K562 (cell line): ENCODE measurements around the gene SULT6B1. TPM values are rescaled to one million over a fixed set of nuclear protein-coding genes. Genes with fewer than 3 reads are reported as not detected.
"Not testable (repeated sequence)": the region's sequence is repeated elsewhere in the genome, so short reads cannot be mapped to it uniquely, and the experiment has no call there.

ENCODE experiments used
- ATAC-seq: fragments of 200-7000 bp; cut with Tn5 transposase; 3 replicates; pipeline ENCODE4 v1.9.1; 2020; ENCODE audit warnings: moderate library complexity
- BruUV-seq: library from RNA; stranded (reverse); fragments of 400-500 nt; replicated peaks from 2 replicates; lab custom pipeline; 2021; lab: Mats Ljungman, UMichigan
- CTCF ChIA-PET: fragments of 300-600 bp; formaldehyde crosslinking; extraction: SDS; loops from one replicate; lab custom pipeline; 2021; ENCODE audit warnings: low intra/inter-chr PET ratio; lab: Yijun Ruan, JAX
- POLR2A ChIA-PET: fragments of 300-600, 350-650 bp; sonication (Branson Sonifier 250); formaldehyde crosslinking; extraction: SDS; loops from one replicate; lab custom pipeline; 2021; ENCODE audit warnings: antibody characterized with exemption, inconsistent platforms; lab: Yijun Ruan, JAX
- DNase-seq, 4 experiments: peaks; one replicate each; pipeline versions ENCODE4 v3.0.0 to v3.0.0-alpha.2; 2011 to 2018; ENCODE audit warnings: low spot score in 3 of 4, mixed read lengths in 3 of 4; ENCODE audit errors: extremely low read depth in 1 of 4
- FAIRE-seq: peaks from 2 replicates; lab custom pipeline; 2011; peaks lifted over from hg19 to GRCh38; lab: Jason Lieb, UNC
- H2AFZ ChIP-seq: 2 replicates; pipeline ENCODE4 v1.6.0; 2011; ENCODE audit warnings: low read depth, low read length, control low read depth, inconsistent platforms
- H3K27ac ChIP-seq: fragments of 200-600 bp; 3 replicates; pipeline ENCODE4 v1.8.0; 2011; ENCODE audit warnings: low read depth, mild to moderate bottlenecking, control low read depth, inconsistent platforms, low read length, moderate library complexity, mixed read lengths; ENCODE audit errors: extremely low read depth
- H3K27me3 ChIP-seq, 2 experiments: fragments of 300-600 bp in 1 of 2; 2 replicates in 1 of 2; 3 replicates in 1 of 2; pipeline versions ENCODE4 v1.6.0 to v1.8.0; 2011; ENCODE audit warnings: inconsistent platforms in 2 of 2, low read length in 2 of 2, mild to moderate bottlenecking in 1 of 2, mixed read lengths in 1 of 2, moderate library complexity in 1 of 2; ENCODE audit not compliant: control insufficient read depth in 2 of 2, insufficient read depth in 2 of 2
- H3K36me3 ChIP-seq: fragments of 300-600 bp; 3 replicates; pipeline ENCODE4 v1.8.0; 2011; ENCODE audit warnings: mild to moderate bottlenecking, low read length, inconsistent platforms; ENCODE audit not compliant: control insufficient read depth, insufficient read depth
- H3K4me1 ChIP-seq, 2 experiments: fragments of 200-600 bp in 1 of 2; replicated peaks in 1 of 2; 2 replicates in 1 of 2; 3 replicates in 1 of 2; pipeline versions ENCODE4 v1.5.1 to v1.8.0; 2011; ENCODE audit warnings: inconsistent platforms in 2 of 2, low read length in 2 of 2, mild to moderate bottlenecking in 1 of 2, mixed read lengths in 1 of 2, moderate library complexity in 1 of 2; ENCODE audit not compliant: control insufficient read depth in 2 of 2, insufficient read depth in 2 of 2
- H3K4me2 ChIP-seq: 2 replicates; pipeline ENCODE4 v1.6.1; 2011; ENCODE audit warnings: low read length, control low read depth, inconsistent platforms, mixed read lengths; ENCODE audit not compliant: insufficient read depth
- H3K4me3 ChIP-seq: fragments of 200-600 bp; sonication (generic), shearing (Covaris generic); 2 replicates; pipeline ENCODE4 v1.5.1; 2016; ENCODE audit warnings: control low read depth, inconsistent platforms
- H3K79me2 ChIP-seq: fragments of 200-600 bp; 3 replicates; pipeline ENCODE4 v1.8.0; 2011; ENCODE audit warnings: low read length, inconsistent platforms; ENCODE audit not compliant: control insufficient read depth, insufficient read depth
- H3K9ac ChIP-seq, 2 experiments: 2 replicates each; pipeline versions ENCODE4 v1.6.0 to v1.6.1; 2011; ENCODE audit warnings: low read depth in 2 of 2, low read length in 2 of 2, control low read depth in 1 of 2, inconsistent platforms in 1 of 2, mild to moderate bottlenecking in 1 of 2, mixed read lengths in 1 of 2; ENCODE audit not compliant: insufficient read depth in 1 of 2
- H3K9me1 ChIP-seq: one replicate; pipeline ENCODE4 v1.6.0; 2011; ENCODE audit warnings: inconsistent platforms, mild to moderate bottlenecking, low read length, moderate library complexity; ENCODE audit not compliant: control insufficient read depth, insufficient read depth
- H3K9me3 ChIP-seq: replicated peaks from 2 replicates; pipeline ENCODE4 v1.5.1; 2011; ENCODE audit warnings: low read depth, low read length, inconsistent platforms; ENCODE audit not compliant: control insufficient read depth, insufficient read depth
- H4K20me1 ChIP-seq: replicated peaks from 2 replicates; pipeline ENCODE4 v1.6.1; 2011; ENCODE audit warnings: low read length, inconsistent platforms, mixed read lengths; ENCODE audit not compliant: control insufficient read depth, insufficient read depth
- BCOR ChIP-seq: fragments of 450-650 bp; IDR thresholded peaks from 2 replicates; pipeline ENCODE4 v1.6.1; 2016
- DPF2 ChIP-seq: fragments of 450-650 bp; IDR thresholded peaks from 2 replicates; pipeline ENCODE4 v1.6.1; 2016
- MBD1 ChIP-seq: fragments of 250-450 bp; sonication (Bioruptor Pico); IDR thresholded peaks from 2 replicates; pipeline ENCODE4 v1.8.0; 2022; ENCODE audit warnings: inconsistent platforms
- THRAP3 ChIP-seq: fragments of 450-650 bp; IDR thresholded peaks from 2 replicates; pipeline ENCODE4 v1.6.1; 2016; ENCODE audit warnings: mild to moderate bottlenecking, inconsistent platforms, borderline replicate concordance
- XRCC5 ChIP-seq: fragments of 200-400 bp; formaldehyde crosslinking; IDR thresholded peaks from 2 replicates; pipeline ENCODE4 v1.6.1; 2017; ENCODE audit warnings: low read depth, mild to moderate bottlenecking, low read length
- WGBS: fragments of 100-300 bp; shearing (Covaris generic); methylation state at CpG from one replicate; pipeline ENCODE4 v1.1.6; 2016; ENCODE audit warnings: low coverage, mixed read lengths; ENCODE audit not compliant: insufficient coverage; ENCODE audit errors: missing lambda C conversion rate; 5-methylcytosine and 5-hydroxymethylcytosine counted together
- in situ Hi-C: fragments of 300-500 bp; cut with MboI; formaldehyde crosslinking; loops from 4 replicates; pipeline ENCODE4 v1.15.0; 2018; ENCODE audit warnings: inconsistent platforms, mixed read lengths
- intact Hi-C: fragments of 100-400 bp; cut with micrococcal nuclease; formaldehyde crosslinking; loops from 2 replicates; pipeline ENCODE4 v1.14.2; 2022
- polyA plus RNA-seq, 8 experiments: library from polyadenylated mRNA; depleted of rRNA in 4 of 8; stranded (reverse) in 5 of 8; unstranded in 3 of 8; fragments of >200 nt; fragmentation: Nextera tagmentation in 2 of 8; fragmentation: Illumina TruSeq in 1 of 8; extraction: Ambion mirVana in 2 of 8; extraction: Trizol in 1 of 8; gene quantifications; 2 replicates each; pipeline versions ENCODE4 v1.2.1 to v1.2.3, GENCODE V29; 2011 to 2014; ENCODE audit warnings: inconsistent platforms in 1 of 8, missing spikeins in 1 of 8
- total RNA-seq, 7 experiments: library from RNA; depleted of rRNA in 6 of 7; stranded (reverse); fragments of >200 nt in 6 of 7; fragmentation: Illumina TruSeq in 2 of 7; extraction: Trizol in 2 of 7; gene quantifications; 2 replicates each; pipeline versions ENCODE4 v1.2.1 to v1.2.3, GENCODE V29; 2011 to 2021; ENCODE audit warnings: low replicate concordance in 1 of 7
- TF ChIP-seq, protein P1 (sequence below): sonication (generic); formaldehyde crosslinking; IDR thresholded peaks from 2 replicates; pipeline ENCODE4 v1.8.1; 2023; ENCODE audit warnings: mild to moderate bottlenecking, missing genetic modification reagents

SULT6B1 gene
- total and polyA plus RNA-seq, 9 of the 15 experiments (the other 6 are each of a cell fraction or from before 2014, with no cell fraction given) = not detected

- intact Hi-C loops = not testable (repeated sequence)
Measured at GRCh38 chr2:37195862-37196319, 7.4 kb upstream of the SULT6B1 start.

More at GRCh38 chr2:37195862-37196319, 7.4 kb upstream of the SULT6B1 start:
- H3K9me1 ChIP-seq, BruUV-seq, FAIRE-seq, H3K9me3 ChIP-seq, H4K20me1 ChIP-seq, CTCF ChIA-PET, H3K27me3 ChIP-seq, DNase-seq, ATAC-seq, in situ Hi-C loops: not testable (repeated sequence)
- Histone ChIP-seq H3K4me1 (peaks cover 3 to 19% of the 10 kb centered on the region in 2 experiments; a peak in 3 of 5 replicates), H3K79me2 (peaks cover 45% of the 10 kb centered on the region), H3K36me3 (peaks cover 22% of the 10 kb centered on the region; the same call in 1 of the 3 replicates), H2AFZ (peak overlapping the region; percentile 98), H3K27ac (peak overlapping the region; percentile 84), H3K9ac (peak overlapping the region in 1 of 2 experiments; percentile 74; a peak in 2 of 4 replicates), H3K4me3 (peak overlapping the region; percentile 61), H3K4me2 (peak overlapping the region; percentile 85)
- POLR2A ChIA-PET = interaction anchor here (0.7 kb wide), 1 partner anchor 229 kb away, joined by 3 read pairs; the partner anchor contains the start of gene STRN
- 76% methylated on average over 19 of the region's 20 CpGs for WGBS
- TF ChIP-seq THRAP3 (0 out of 2 replicates have a peak, but pooled peaks have one; percentile 41), DPF2 (0 out of 2 replicates have a peak, but pooled peaks have one; percentile 37), MBD1 (CRISPR knock-in tag) (peak; percentile 97), BCOR (0 out of 2 replicates have a peak, but pooled peaks have one; percentile 9), XRCC5 (0 out of 2 replicates have a peak, but pooled peaks have one; percentile 9)
- TF ChIP-seq, protein P1, sequence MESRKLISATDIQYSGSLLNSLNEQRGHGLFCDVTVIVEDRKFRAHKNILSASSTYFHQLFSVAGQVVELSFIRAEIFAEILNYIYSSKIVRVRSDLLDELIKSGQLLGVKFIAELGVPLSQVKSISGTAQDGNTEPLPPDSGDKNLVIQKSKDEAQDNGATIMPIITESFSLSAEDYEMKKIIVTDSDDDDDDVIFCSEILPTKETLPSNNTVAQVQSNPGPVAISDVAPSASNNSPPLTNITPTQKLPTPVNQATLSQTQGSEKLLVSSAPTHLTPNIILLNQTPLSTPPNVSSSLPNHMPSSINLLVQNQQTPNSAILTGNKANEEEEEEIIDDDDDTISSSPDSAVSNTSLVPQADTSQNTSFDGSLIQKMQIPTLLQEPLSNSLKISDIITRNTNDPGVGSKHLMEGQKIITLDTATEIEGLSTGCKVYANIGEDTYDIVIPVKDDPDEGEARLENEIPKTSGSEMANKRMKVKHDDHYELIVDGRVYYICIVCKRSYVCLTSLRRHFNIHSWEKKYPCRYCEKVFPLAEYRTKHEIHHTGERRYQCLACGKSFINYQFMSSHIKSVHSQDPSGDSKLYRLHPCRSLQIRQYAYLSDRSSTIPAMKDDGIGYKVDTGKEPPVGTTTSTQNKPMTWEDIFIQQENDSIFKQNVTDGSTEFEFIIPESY = peak; percentile 55
